Stimulated activated CD8-positive, alpha-beta memory T cell treated with anti-CD3 and anti-CD28 coated beads, Interleukin-7, amount 100 ng/mL, for 1 hour (primary cell): Measurements from ENCODE around the gene DIPK1B.

Experiments used
- DNase-seq, 2 donors: peaks; one replicate each; pipeline ENCODE4 v3.0.0-alpha.2; 2020; ENCODE audit warnings: low read depth in 2 of 2

The DIPK1B gene

DNA sequence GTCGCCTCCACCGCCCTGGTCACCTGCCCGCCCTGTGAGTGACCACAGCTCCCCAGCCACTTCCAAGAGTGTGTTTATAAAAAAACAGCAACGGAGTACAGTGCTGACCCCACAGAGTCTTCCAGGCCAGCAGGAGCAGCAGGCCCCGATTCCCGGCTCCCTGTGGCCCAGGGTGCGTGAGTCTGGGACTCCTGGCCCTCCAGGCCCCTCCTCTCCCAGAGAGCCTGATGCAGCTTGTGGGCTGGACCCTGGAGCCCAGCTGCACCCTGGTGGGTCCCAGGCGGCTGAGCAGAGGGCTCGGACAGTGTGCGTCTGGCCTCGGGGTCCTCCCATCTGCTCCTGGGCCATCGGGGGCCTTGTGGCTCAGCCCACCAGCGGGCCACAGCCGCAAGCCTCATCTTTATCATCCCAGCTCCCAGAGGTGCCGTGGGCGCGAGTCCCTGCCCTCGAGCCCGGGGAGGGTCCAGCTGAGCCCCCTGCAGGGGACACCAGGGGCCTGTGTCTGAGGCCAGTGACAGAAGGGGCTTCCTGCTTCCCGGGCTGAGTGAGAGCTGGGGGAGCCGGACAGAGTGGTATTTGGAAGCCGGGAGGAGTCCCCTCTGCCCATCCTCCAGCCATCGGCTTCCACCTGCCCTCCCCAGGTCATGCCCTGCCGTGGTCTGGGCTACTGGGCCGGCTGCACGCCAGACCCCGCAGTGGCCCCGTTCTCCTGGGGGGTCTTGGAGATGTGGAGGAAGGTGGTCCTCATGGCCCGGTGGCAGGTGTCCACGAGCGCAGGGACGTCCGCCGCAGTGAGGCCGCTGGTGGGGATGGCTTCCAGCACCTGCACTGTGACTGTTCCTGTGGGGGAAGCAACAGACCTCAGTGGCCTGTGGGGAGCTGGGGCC lies 39.0 kb upstream of the DIPK1B start:
- no peak for DNase-seq

GRCh38 chr9:136673975-136674785 lies 38.2 kb upstream of the DIPK1B start:
- DNase-seq, result no peak

DNA sequence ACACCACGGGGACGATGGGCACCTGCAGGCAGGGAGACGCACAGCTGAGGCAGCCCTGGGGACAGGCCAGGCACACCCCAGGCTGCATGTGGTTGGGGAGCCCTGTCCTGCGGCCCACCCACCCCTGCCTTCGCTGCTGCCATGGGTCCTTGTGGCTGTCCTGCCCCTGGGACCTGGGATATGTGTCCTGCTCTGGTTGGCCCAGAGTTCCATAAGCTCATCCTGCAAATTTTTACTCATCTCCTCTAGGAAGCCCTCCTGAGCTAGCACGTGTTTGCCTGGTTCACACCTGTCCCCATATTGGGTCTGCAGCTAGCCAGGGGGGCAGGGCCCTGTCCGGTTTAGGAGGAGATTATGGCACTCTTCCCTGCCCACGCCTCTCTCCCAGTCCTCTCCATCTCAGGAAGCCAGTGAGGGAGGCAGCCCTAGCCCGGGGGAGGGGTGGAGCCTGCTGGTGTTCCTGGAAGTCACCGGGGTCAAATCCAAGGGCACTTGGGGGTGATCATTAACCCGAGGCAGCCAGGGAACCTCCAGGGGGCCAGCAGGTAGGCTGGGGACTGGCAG lies 37.5 kb upstream of the DIPK1B start:
- no peak for DNase-seq

- DNase-seq, result no peak
Measured at GRCh38 chr9:136675477-136676296, 36.7 kb upstream of the DIPK1B start.

DNA sequence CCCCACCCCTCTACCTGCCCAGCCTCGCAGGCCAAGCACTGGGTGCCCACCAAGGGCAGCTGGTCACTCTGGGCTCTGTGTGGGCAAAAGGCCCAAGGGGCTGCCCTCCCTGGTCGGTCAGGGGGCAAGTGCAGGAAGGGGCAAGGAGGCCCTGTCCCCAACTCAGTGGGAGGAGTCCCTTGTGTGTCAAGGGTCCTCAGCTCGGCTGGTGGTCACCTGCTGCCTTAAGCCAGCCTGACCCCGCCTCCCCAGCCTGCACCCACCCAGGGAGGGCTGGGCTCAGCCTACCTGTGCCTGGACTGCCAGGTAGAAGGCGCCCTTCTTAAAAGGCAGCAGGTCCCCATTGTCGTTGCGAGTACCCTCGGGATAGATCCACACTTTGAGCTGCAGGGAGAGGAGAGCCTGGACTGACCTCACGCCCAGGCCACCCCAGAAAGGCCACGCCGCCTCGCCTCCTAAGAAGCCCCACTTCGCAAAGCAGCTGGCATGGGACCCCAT lies 36.0 kb upstream of the DIPK1B start:
- DNase-seq, result no peak

- DNase-seq, result no peak
Measured at GRCh38 chr9:136676920-136677686, 35.3 kb upstream of the DIPK1B start.

DNA sequence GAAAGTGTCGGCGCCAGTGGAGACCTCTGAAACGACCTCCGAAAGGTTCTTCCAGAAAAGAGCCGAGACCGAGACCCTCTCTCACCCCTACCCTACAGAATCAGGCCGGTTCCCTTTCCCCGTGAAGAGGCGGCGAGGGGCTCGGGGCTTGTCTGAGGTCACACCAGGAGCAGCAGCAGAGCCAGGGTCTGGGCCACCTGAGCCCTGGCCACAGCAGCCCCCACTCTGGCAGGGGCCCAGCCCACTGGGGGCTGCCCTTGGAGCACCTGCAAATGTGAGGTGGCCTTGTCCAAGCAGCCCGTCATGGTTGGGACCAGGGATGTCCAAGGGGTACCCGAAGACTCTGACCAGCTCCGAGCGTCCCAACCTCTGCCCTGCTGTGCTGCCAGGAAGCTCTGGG lies 34.3 kb upstream of the DIPK1B start:
- no peak for DNase-seq

DNA sequence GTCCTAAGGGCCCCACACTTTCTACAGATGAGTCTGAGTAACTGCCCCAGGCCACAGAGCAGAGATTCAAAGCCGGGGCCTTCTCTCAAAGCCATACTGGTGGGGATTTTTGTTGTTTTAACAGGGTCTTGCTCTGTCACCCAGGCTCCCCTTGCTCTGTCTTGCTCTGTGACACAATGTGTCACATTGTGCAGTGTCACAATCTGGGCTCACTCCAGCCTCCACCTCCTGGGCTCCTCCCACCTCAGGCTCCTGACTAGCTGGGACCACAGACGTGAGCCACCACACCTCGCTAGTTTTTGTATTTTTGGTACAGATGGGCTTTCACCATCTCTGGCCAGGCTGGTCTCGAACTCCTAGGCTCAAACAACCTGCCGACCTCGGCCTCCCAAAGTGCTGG lies 33.7 kb upstream of the DIPK1B start:
- DNase-seq, result no peak

DNA sequence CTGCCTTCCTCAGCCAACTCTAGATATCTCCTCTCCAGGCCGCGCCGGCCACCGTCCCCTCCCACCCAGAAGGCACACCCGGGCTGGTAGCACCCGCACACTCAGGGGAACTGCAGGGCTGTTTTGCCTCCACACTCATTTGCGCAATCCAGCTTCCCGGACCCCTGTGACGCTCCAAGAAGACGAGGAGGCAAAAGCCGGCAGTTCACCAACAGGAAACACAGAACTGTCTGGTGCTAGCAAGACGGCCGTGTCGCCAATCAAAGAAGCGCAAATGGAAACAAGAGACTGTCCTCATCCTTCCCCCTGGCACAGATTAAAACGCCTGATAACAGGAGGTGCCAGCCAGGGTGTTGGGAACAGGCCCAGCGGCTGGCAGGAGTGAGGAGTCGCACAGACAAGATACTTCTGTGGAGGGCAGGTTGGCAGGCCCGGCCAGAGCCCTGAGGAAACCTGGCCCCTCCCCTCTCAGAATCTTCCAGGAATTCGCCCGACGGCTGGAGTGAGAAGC lies 32.9 kb upstream of the DIPK1B start:
- no peak for DNase-seq

GRCh38 chr9:136681029-136681428 lies 31.3 kb upstream of the DIPK1B start:
- DNase-seq, result no peak

- DNase-seq, result no peak
Measured at GRCh38 chr9:136681945-136682699, 30.2 kb upstream of the DIPK1B start.

GRCh38 chr9:136682710-136683109 lies 29.7 kb upstream of the DIPK1B start:
- DNase-seq, result no peak

GRCh38 chr9:136683173-136683745 lies 29.1 kb upstream of the DIPK1B start:
- DNase-seq, result no peak

DNA sequence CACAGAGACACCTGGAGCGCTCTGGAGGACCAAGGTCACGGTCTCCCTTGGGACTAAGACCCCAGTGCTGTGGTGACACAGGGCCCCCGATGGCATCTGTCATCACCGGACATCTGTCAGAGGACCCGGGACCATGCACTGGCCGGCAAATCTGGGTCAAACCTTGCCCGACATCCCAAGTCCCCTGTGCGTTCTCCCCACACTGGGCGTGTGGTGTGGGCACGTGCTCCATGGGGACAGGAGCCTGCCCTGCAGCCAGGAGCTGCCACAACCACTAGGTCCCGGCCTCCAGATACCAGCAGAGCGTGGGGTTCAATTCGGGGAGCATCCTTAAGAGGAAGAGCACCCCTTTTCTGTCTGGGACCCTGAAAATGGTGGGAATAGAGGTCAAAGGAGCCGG lies 28.6 kb upstream of the DIPK1B start:
- DNase-seq, result no peak

GRCh38 chr9:136684339-136684738 lies 28.0 kb upstream of the DIPK1B start:
- no peak for DNase-seq

DNA sequence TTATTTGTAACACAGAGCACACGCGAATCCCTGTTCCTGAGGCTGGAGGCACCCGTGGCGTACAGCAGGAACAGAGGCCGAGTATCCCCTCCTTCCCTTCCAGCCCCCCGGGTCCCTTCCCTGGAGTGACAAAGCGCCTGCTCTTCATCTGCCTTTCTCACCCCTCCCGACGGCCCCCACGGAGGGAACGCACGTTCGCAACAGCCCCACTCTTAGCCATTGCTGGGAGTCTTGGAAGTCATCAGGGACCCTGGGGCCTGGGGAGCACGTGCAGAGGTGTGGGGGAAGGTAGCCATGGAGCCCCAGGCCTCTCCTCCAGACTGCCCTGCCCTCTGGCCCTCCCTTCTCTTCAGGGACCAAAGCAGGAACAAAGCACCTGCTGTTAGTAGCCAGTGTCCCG lies 27.6 kb upstream of the DIPK1B start:
- no peak for DNase-seq

GRCh38 chr9:136685216-136685615 lies 27.2 kb upstream of the DIPK1B start:
- DNase-seq, result no peak

DNA sequence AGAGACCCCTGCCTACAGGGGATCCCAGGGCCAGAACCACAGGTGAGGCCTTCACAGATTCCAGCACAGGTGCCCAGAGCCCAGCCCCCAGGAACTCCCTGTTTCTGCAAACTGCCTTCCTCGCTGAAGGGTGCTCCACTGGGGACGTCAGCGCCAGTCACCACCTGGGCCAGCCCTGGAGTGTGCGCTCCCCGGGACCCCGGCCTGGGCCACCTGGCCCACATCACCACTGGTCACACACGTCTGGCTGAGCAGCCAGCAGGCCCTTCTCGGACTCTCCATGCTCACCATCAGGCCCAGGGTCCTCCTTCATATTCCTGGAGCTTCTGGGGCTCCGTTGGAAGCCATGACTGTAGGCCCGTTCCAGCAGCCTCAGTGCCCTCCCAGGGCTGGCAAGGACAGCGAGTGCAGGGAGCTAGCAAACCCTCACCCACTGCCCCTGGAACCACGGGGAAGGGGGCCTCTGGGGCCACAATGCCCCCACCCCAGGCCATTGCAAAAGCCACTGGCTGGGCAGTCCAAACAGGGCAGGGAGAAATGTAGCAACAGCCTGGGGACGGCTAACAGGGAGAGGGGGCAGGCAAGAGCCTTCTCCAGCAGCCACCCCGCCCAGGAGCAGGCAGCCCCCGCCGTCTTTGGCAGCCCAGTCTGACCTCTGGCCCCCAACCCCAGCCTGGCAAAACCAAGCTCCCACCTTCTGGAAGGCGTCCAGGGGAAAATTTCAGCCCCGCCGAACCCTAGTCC lies 26.4 kb upstream of the DIPK1B start:
- no peak for DNase-seq

DNA sequence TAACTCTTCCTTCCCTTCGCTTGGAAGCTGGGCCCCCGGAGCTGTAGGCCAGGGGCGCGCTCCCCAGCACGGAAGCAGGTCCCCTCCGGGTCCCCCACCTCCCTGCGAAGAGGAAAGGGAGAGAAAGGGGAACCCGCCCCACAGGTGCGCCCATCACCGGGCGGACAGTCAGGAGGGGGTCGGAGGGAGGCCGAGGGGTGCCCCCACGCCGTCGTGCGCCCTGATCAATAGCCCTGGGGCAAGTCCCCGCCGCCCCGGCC lies 25.9 kb upstream of the DIPK1B start:
- no peak for DNase-seq
